Mucosa of gallbladder (tissue), 1 donor: ENCODE results near the gene UCN. TPM values are rescaled to one million over a fixed set of nuclear protein-coding genes. Genes with fewer than 3 reads are reported as not detected.
A peak's percentile ranks its signal among the peaks of the same experiment; 100 is the strongest.
"Not testable (repeated sequence)": the region's sequence is repeated elsewhere in the genome, so short reads cannot be mapped to it uniquely, and the experiment has no call there.

ENCODE experiments used
- DNase-seq: peaks from one replicate; pipeline ENCODE4 v3.0.0-alpha.2; 2020; ENCODE audit warnings: low spot score
- total RNA-seq: library from RNA; stranded (reverse); gene quantifications from one replicate; pipeline ENCODE4 v1.2.1, GENCODE V29; 2021
- donor health status: DM: no; HTN: no; CAD: no.

UCN gene
- 3.1 TPM for total RNA-seq

GRCh38 chr2:27308359-27308881, at the start of gene UCN:
Gene UCN, minus strand, starts transcription at chr2:27308445. Its CDS starts 550 bp downstream, at chr2:27307895.
- DNase-seq, result peak; percentile 50

- DNase-seq, result peak; percentile 94
These were observed 48.3 kb upstream of the UCN start, which contains the start of gene GTF3C2 for GRCh38 chr2:27356382-27357181. Gene GTF3C2, minus strand, starts transcription at chr2:27356764. Its CDS starts 13,210 bp downstream, at chr2:27343554.

GRCh38 chr2:27356056-27356381, 47.8 kb upstream of the UCN start:
- DNase-seq, result peak; percentile 24

- DNase-seq, result no peak
These were observed 46.3 kb upstream of the UCN start for GRCh38 chr2:27354597-27354927.

GRCh38 chr2:27353762-27354596, 45.7 kb upstream of the UCN start:
- no peak for DNase-seq

- not testable (repeated sequence) for DNase-seq
These were observed 45.1 kb upstream of the UCN start for GRCh38 chr2:27353386-27353761.

GRCh38 chr2:27351802-27352598, 43.8 kb upstream of the UCN start:
- no peak for DNase-seq

- DNase-seq, result no peak
These were observed 42.0 kb upstream of the UCN start for GRCh38 chr2:27350106-27350693.

GRCh38 chr2:27347641-27348040, 39.4 kb upstream of the UCN start:
- DNase-seq, result no peak

- DNase-seq, result no peak
These were observed 27.9 kb upstream of the UCN start for GRCh38 chr2:27336173-27336572.

- no peak for DNase-seq
These were observed 27.1 kb upstream of the UCN start for GRCh38 chr2:27335311-27335710.

GRCh38 chr2:27324720-27325119, 16.5 kb upstream of the UCN start:
- DNase-seq, result no peak

- DNase-seq, result no peak
These were observed 15.5 kb upstream of the UCN start for GRCh38 chr2:27323596-27324285.

- peak; percentile 94 for DNase-seq
These were observed 14.7 kb upstream of the UCN start, which contains the start of gene MPV17 for GRCh38 chr2:27322766-27323595. Gene MPV17, minus strand, starts transcription at chr2:27323097. Its CDS starts 580 bp downstream, at chr2:27322517.

GRCh38 chr2:27322301-27322765, 14.1 kb upstream of the UCN start:
- DNase-seq, result no peak

GRCh38 chr2:27320958-27321543, 12.8 kb upstream of the UCN start:
- peak; percentile 87 for DNase-seq

- DNase-seq, result not testable (repeated sequence)
These were observed 11.6 kb upstream of the UCN start for GRCh38 chr2:27319839-27320238.

GRCh38 chr2:27316655-27317412, 8.6 kb upstream of the UCN start:
- no peak for DNase-seq

GRCh38 chr2:27315122-27315521, 6.9 kb upstream of the UCN start:
- no peak for DNase-seq
